H9 (cell line): ENCODE measurements around the gene UFC1. TPM values are rescaled to one million over a fixed set of nuclear protein-coding genes. Genes with fewer than 3 reads are reported as not detected.

Experiments used
- DNase-seq: peaks from one replicate; pipeline ENCODE4 v3.0.0-alpha.2; 2017
- H2AFZ ChIP-seq: one replicate; pipeline ENCODE4 v1.6.1; 2013; ENCODE audit warnings: mild to moderate bottlenecking, low read length, control low read depth, moderate library complexity
- H2AK5ac ChIP-seq: 2 replicates; pipeline ENCODE4 v1.6.1; 2013; ENCODE audit warnings: low read length, control low read depth, mixed read lengths; ENCODE audit not compliant: insufficient read length
- H2BK120ac ChIP-seq: one replicate; pipeline ENCODE4 v1.6.1; 2013; ENCODE audit warnings: low read depth, mild to moderate bottlenecking, low read length, control low read depth, inconsistent platforms; ENCODE audit not compliant: poor library complexity, severe bottlenecking
- H2BK12ac ChIP-seq: 2 replicates; pipeline ENCODE4 v1.6.1; 2013; ENCODE audit warnings: low read length, control low read depth, mixed read lengths, low read depth; ENCODE audit not compliant: insufficient read length
- H2BK15ac ChIP-seq: 2 replicates; pipeline ENCODE4 v1.6.1; 2013; ENCODE audit warnings: low read depth, low read length, control low read depth
- H2BK20ac ChIP-seq: one replicate; pipeline ENCODE4 v1.6.1; 2013; ENCODE audit warnings: low read depth, mild to moderate bottlenecking, low read length, control low read depth, inconsistent platforms; ENCODE audit not compliant: poor library complexity, severe bottlenecking
- H2BK5ac ChIP-seq: 2 replicates; pipeline ENCODE4 v1.6.1; 2013; ENCODE audit warnings: low read length, control low read depth, mixed read lengths; ENCODE audit not compliant: insufficient read length
- H3K14ac ChIP-seq: 2 replicates; pipeline ENCODE4 v1.6.1; 2013; ENCODE audit warnings: low read length, control low read depth; ENCODE audit not compliant: insufficient read depth
- H3K18ac ChIP-seq: 2 replicates; pipeline ENCODE4 v1.6.1; 2013; ENCODE audit warnings: low read depth, mild to moderate bottlenecking, mixed read lengths, low read length, control low read depth; ENCODE audit not compliant: insufficient read length
- H3K23ac ChIP-seq: 2 replicates; pipeline ENCODE4 v1.6.1; 2013; ENCODE audit warnings: low read length, control low read depth, mixed read lengths, low read depth; ENCODE audit not compliant: insufficient read length
- H3K23me2 ChIP-seq: 2 replicates; pipeline ENCODE4 v1.6.1; 2013; ENCODE audit warnings: low read depth, mild to moderate bottlenecking, mixed read lengths, low read length, control low read depth; ENCODE audit not compliant: insufficient read length, poor library complexity, severe bottlenecking
- H3K27ac ChIP-seq: 2 replicates; pipeline ENCODE4 v1.5.1; 2013; ENCODE audit warnings: low read length, control low read depth, mixed read lengths, low read depth; ENCODE audit not compliant: insufficient read length
- H3K27me3 ChIP-seq: 2 replicates; pipeline ENCODE4 v1.6.1; 2013; ENCODE audit warnings: low read length, control low read depth, inconsistent platforms; ENCODE audit not compliant: insufficient read depth
- H3K4ac ChIP-seq: 2 replicates; pipeline ENCODE4 v1.6.1; 2013; ENCODE audit warnings: low read depth, mild to moderate bottlenecking, control low read depth, inconsistent platforms, low read length, moderate library complexity
- H3K4me1 ChIP-seq: 2 replicates; pipeline ENCODE4 v1.6.1; 2013; ENCODE audit warnings: low read length, control low read depth, inconsistent platforms; ENCODE audit not compliant: insufficient read depth
- H3K4me2 ChIP-seq: 2 replicates; pipeline ENCODE4 v1.6.1; 2013; ENCODE audit warnings: low read length, control low read depth, mixed read lengths; ENCODE audit not compliant: insufficient read length, insufficient read depth
- H3K56ac ChIP-seq: 2 replicates; pipeline ENCODE4 v1.6.1; 2013; ENCODE audit warnings: low read depth, mild to moderate bottlenecking, mixed read lengths, low read length, control low read depth; ENCODE audit not compliant: insufficient read length
- H3K79me1 ChIP-seq: 2 replicates; pipeline ENCODE4 v1.6.1; 2013; ENCODE audit warnings: low read depth, mild to moderate bottlenecking, moderate library complexity, low read length, control low read depth, inconsistent platforms; ENCODE audit not compliant: insufficient read depth, poor library complexity, severe bottlenecking
- H3K79me2 ChIP-seq: 2 replicates; pipeline ENCODE4 v1.6.1; 2013; ENCODE audit warnings: low read length, control low read depth, inconsistent platforms; ENCODE audit not compliant: insufficient read depth
- H3K9ac ChIP-seq: 2 replicates; pipeline ENCODE4 v1.6.1; 2013; ENCODE audit warnings: low read length, control low read depth, mixed read lengths; ENCODE audit not compliant: insufficient read length; ENCODE audit errors: extremely low read depth
- H3K9me3 ChIP-seq: one replicate; pipeline ENCODE4 v1.6.1; 2013; ENCODE audit warnings: low read depth, low read length, inconsistent platforms; ENCODE audit not compliant: control insufficient read depth
- H3T11ph ChIP-seq: one replicate; pipeline ENCODE4 v1.6.1; 2013; ENCODE audit warnings: mild to moderate bottlenecking, low read length, control low read depth, inconsistent platforms
- H4K20me1 ChIP-seq: one replicate; pipeline ENCODE4 v1.6.1; 2013; ENCODE audit not compliant: control insufficient read depth, insufficient read length, insufficient read depth
- H4K5ac ChIP-seq: 2 replicates; pipeline ENCODE4 v1.6.1; 2013; ENCODE audit warnings: low read depth, mild to moderate bottlenecking, mixed read lengths, low read length, control low read depth; ENCODE audit not compliant: insufficient read length
- H4K8ac ChIP-seq: replicated peaks from 2 replicates; pipeline ENCODE4 v1.6.1; 2013; ENCODE audit warnings: low read length, control low read depth, mixed read lengths, low read depth; ENCODE audit not compliant: insufficient read length
- H4K91ac ChIP-seq: 2 replicates; pipeline ENCODE4 v1.6.1; 2013; ENCODE audit warnings: low read depth, mild to moderate bottlenecking, moderate library complexity, mixed read lengths, low read length, control low read depth; ENCODE audit not compliant: insufficient read length
- H3K27ac Mint-ChIP-seq, 3 experiments: 2 replicates in 2 of 3; 3 replicates in 1 of 3; pipeline ENCODE4 v1.8.0; 2020 to 2021; ENCODE audit warnings: mixed read lengths in 3 of 3, mild to moderate bottlenecking in 1 of 3, moderate library complexity in 1 of 3
- H3K27me3 Mint-ChIP-seq: 2 replicates; pipeline ENCODE4 v1.8.0; 2021; ENCODE audit warnings: low read depth, mild to moderate bottlenecking, moderate library complexity, mixed read lengths
- H3K36me3 Mint-ChIP-seq, 3 experiments: 2 replicates in 2 of 3; 3 replicates in 1 of 3; pipeline ENCODE4 v1.8.0; 2020 to 2021; ENCODE audit warnings: low read depth in 3 of 3, mixed read lengths in 3 of 3; ENCODE audit not compliant: insufficient read depth in 1 of 3
- H3K4me1 Mint-ChIP-seq, 2 experiments: 2 replicates each; pipeline ENCODE4 v1.8.0; 2020; ENCODE audit warnings: mixed read lengths in 2 of 2
- H3K4me3 Mint-ChIP-seq, 2 experiments: 2 replicates in 1 of 2; 3 replicates in 1 of 2; pipeline ENCODE4 v1.8.0; 2020 to 2021; ENCODE audit warnings: mild to moderate bottlenecking in 2 of 2, mixed read lengths in 2 of 2, moderate library complexity in 1 of 2
- H3K9me3 Mint-ChIP-seq, 2 experiments: 2 replicates in 1 of 2; 3 replicates in 1 of 2; pipeline ENCODE4 v1.8.0; 2020; ENCODE audit warnings: mild to moderate bottlenecking in 2 of 2, mixed read lengths in 2 of 2, moderate library complexity in 1 of 2
- CTCF ChIP-seq: fragments of 200-600 bp; sonication (generic); conservative IDR thresholded peaks from 3 replicates; pipeline ENCODE4 v1.8.0; 2021; ENCODE audit warnings: antibody characterized with exemption, mild to moderate bottlenecking
- WGBS: extraction: QIAGEN DNeasy Blood & Tissue Kit; methylation state at CpG from one replicate; pipeline ENCODE4 v1.1.7; 2013; ENCODE audit warnings: missing lambda C conversion rate, low lambda C conversion rate, mixed read lengths; ENCODE audit not compliant: insufficient read length; ENCODE audit errors: extremely low coverage; 5-methylcytosine and 5-hydroxymethylcytosine counted together
- total RNA-seq: library from RNA; stranded (reverse); gene quantifications from 2 replicates; pipeline ENCODE4 v1.2.1, GENCODE V29; 2021

The UFC1 gene
- total RNA-seq, 1 experiment from 2014 or later = 93.4 TPM

GRCh38 chr1:161182214-161182613, 28.4 kb downstream of the UFC1 start:
- Histone ChIP-seq H3K9me3 (no peaks in the 10 kb centered on the region), H4K8ac (no peak overlapping the region), H3K27ac (no peak overlapping the region), H2AK5ac (no peak overlapping the region), H2BK12ac (no peak overlapping the region), H2BK120ac (no peak overlapping the region), H3K14ac (no peak overlapping the region), H4K5ac (no peak overlapping the region), H4K91ac (no peak overlapping the region), H2BK20ac (no peak overlapping the region), H3K4me1 (no peaks in the 10 kb centered on the region), H2BK15ac (no peak overlapping the region), H3K27me3 (no peaks in the 10 kb centered on the region), H2BK5ac (no peak overlapping the region), H3K9ac (no peak overlapping the region), H3K4me2 (no peak overlapping the region), H3K79me2 (no peaks in the 10 kb centered on the region), H3K23ac (no peak overlapping the region), H4K20me1 (peaks cover 3% of the 10 kb centered on the region), H3K79me1 (no peaks in the 10 kb centered on the region), H3K4ac (no peak overlapping the region), H3K23me2 (no peaks in the 10 kb centered on the region), H3K56ac (no peak overlapping the region), H2AFZ (no peak overlapping the region), H3K18ac (no peak overlapping the region), H3T11ph (no peak overlapping the region)
- no peak for TF ChIP-seq CTCF
- no peaks in the 10 kb centered on the region for H3K9me3 Mint-ChIP-seq
- no peak overlapping the region for H3K27ac Mint-ChIP-seq
- H3K36me3 Mint-ChIP-seq = no peaks in the 10 kb centered on the region
- no peak for DNase-seq
- WGBS = no CpG with 5 or more reads among the region's 1 CpG
- peaks cover 5% of the 10 kb centered on the region for H3K27me3 Mint-ChIP-seq
- no peak overlapping the region for H3K4me3 Mint-ChIP-seq
- H3K4me1 Mint-ChIP-seq = peaks cover 12 to 16% of the 10 kb centered on the region in 2 experiments
